Breast epithelium (tissue), 4 donors: ENCODE data around the gene EPN2. TPM values are rescaled to one million over a fixed set of nuclear protein-coding genes. Genes with fewer than 3 reads are reported as not detected.
A peak's percentile ranks its signal among the peaks of the same experiment; 100 is the strongest.

Experiments used
- DNase-seq, 2 donors: peaks; one replicate each; pipeline ENCODE4 v3.0.0-alpha.2; 2019; ENCODE audit warnings: low spot score in 2 of 2
- H3K27ac ChIP-seq, 2 donors: fragments of 200-600 bp; sonication (generic) in 1 of 2; one replicate each; pipeline ENCODE4 v1.5.1; 2016 to 2019; ENCODE audit warnings: mild to moderate bottlenecking in 1 of 2
- H3K27me3 ChIP-seq, 2 donors: fragments of 200-600 bp; sonication (generic) in 1 of 2; one replicate each; pipeline versions ENCODE4 v1.5.1 to v1.6.0; 2017 to 2019; ENCODE audit warnings: control low read depth in 1 of 2, mild to moderate bottlenecking in 1 of 2
- H3K36me3 ChIP-seq: fragments of 200-600 bp; one replicate; pipeline ENCODE4 v1.5.1; 2019
- H3K4me1 ChIP-seq, 2 donors: fragments of 200-600 bp; sonication (generic); one replicate each; pipeline ENCODE4 v1.5.1; 2016 to 2019; ENCODE audit warnings: control low read depth in 1 of 2
- H3K4me3 ChIP-seq, 3 donors: fragments of 200-600 bp; sonication (generic); 1 replicate in 2 of 3; 2 replicates in 1 of 3; pipeline ENCODE4 v1.5.1; 2016 to 2019; ENCODE audit warnings: mild to moderate bottlenecking in 3 of 3, moderate library complexity in 2 of 3
- H3K9me3 ChIP-seq, 2 donors: fragments of 200-600 bp; sonication (generic) in 1 of 2; one replicate each; pipeline ENCODE4 v1.5.1; 2016 to 2019; ENCODE audit warnings: control low read depth in 1 of 2
- POLR2A ChIP-seq: fragments of 450-650 bp; IDR thresholded peaks from one replicate; pipeline ENCODE4 v1.6.1; 2016; ENCODE audit warnings: antibody characterized with exemption, mild to moderate bottlenecking, moderate library complexity
- POLR2AphosphoS5 ChIP-seq, 3 donors: sonication (generic); formaldehyde crosslinking; IDR thresholded peaks; one replicate each; pipeline ENCODE4 v1.6.1; 2017; ENCODE audit warnings: antibody characterized with exemption in 3 of 3
- intact Hi-C: fragments of 100-400 bp; cut with DNase I; formaldehyde crosslinking; loops from one replicate; pipeline ENCODE4 v1.15.1; 2023; ENCODE audit warnings: low total_unique reads
- total RNA-seq, 3 donors: library from RNA; depleted of rRNA; stranded (reverse); fragments of >200 nt; gene quantifications; one replicate each; pipeline ENCODE4 v1.1.0, GENCODE V29; 2016
- TF ChIP-seq, protein P1 (sequence below), 3 donors: fragments of 450-650 bp; IDR thresholded peaks; one replicate each; pipeline ENCODE4 v1.5.1; 2016 to 2017; ENCODE audit warnings: antibody characterized with exemption in 3 of 3, mild to moderate bottlenecking in 3 of 3, moderate library complexity in 3 of 3

EPN2 gene
- total RNA-seq, 3 donors from 2014 or later, result 26.6 to 36.7 (median 30.6) TPM

DNA sequence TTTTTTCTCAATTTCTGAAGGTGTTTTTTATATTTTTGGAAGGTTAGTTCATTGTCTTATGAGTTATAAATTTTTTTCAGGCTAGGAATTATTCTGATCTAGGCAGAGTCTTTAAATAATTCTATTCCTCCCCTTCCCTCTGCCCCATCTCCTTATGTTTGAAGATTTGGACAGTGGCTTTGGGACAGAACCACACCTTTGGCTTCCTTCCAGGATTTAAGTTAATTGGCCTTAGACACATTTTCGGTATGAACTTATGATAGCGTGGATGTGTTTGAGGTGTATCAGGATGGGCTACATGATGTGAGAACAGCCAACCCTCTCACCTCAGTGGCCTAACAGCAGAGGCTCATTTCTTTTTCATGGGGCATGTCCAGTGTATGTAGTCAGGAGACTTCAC is 24.3 kb downstream of the EPN2 start:
- no peaks in the 10 kb centered on the region for H3K27me3 ChIP-seq
- intact Hi-C loops, result loop anchor here (5.0 kb wide), 1 partner anchor 96 kb away; no protein-coding TSS in a partner anchor
- no peaks in the 10 kb centered on the region for H3K4me1 ChIP-seq
- H3K36me3 ChIP-seq, result no peaks in the 10 kb centered on the region
- TF ChIP-seq, protein P1, sequence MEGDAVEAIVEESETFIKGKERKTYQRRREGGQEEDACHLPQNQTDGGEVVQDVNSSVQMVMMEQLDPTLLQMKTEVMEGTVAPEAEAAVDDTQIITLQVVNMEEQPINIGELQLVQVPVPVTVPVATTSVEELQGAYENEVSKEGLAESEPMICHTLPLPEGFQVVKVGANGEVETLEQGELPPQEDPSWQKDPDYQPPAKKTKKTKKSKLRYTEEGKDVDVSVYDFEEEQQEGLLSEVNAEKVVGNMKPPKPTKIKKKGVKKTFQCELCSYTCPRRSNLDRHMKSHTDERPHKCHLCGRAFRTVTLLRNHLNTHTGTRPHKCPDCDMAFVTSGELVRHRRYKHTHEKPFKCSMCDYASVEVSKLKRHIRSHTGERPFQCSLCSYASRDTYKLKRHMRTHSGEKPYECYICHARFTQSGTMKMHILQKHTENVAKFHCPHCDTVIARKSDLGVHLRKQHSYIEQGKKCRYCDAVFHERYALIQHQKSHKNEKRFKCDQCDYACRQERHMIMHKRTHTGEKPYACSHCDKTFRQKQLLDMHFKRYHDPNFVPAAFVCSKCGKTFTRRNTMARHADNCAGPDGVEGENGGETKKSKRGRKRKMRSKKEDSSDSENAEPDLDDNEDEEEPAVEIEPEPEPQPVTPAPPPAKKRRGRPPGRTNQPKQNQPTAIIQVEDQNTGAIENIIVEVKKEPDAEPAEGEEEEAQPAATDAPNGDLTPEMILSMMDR (IDR thresholded peaks at IDR 0.05), result no peak
- TF ChIP-seq POLR2AphosphoS5 (IDR thresholded peaks at IDR 0.05), result no peak
- no peak for TF ChIP-seq POLR2A
- H3K4me3 ChIP-seq, result no peak overlapping the region
- H3K27ac ChIP-seq, result no peak overlapping the region
- no peaks in the 10 kb centered on the region for H3K9me3 ChIP-seq
- DNase-seq, result no peak

- intact Hi-C loops, result loop anchor here (5.0 kb wide), 1 partner anchor 94 kb away; no protein-coding TSS in a partner anchor
- Histone ChIP-seq H3K27ac (peak overlapping the region; percentile 30 to 52), H3K27me3 (no peaks in the 10 kb centered on the region), H3K4me3 (no peak overlapping the region), H3K4me1 (no peaks in the 10 kb centered on the region), H3K36me3 (no peaks in the 10 kb centered on the region), H3K9me3 (no peaks in the 10 kb centered on the region)
- TF ChIP-seq, protein P1 (IDR thresholded peaks at IDR 0.05), result no peak
- TF ChIP-seq POLR2AphosphoS5 (IDR thresholded peaks at IDR 0.05) (no peak), POLR2A (no peak)
- no peak for DNase-seq
Observed at GRCh38 chr17:19262650-19263631, 25.8 kb downstream of the EPN2 start.

- Histone ChIP-seq H3K36me3 (no peaks in the 10 kb centered on the region), H3K9me3 (no peaks in the 10 kb centered on the region), H3K27ac (peak overlapping the region in 1 of 2 donors; percentile 52), H3K4me3 (no peak overlapping the region), H3K27me3 (no peaks in the 10 kb centered on the region), H3K4me1 (peaks cover 0 to 7% of the 10 kb centered on the region in 2 donors)
- intact Hi-C loops, result loop anchor here (5.0 kb wide), 1 partner anchor 94 kb away; no protein-coding TSS in a partner anchor
- peak in 1 of 3 donors; percentile 13 for TF ChIP-seq POLR2AphosphoS5 (IDR thresholded peaks at IDR 0.05)
- TF ChIP-seq, protein P1 (IDR thresholded peaks at IDR 0.05), result no peak
- no peak for DNase-seq
Observed at GRCh38 chr17:19263641-19264051, 26.5 kb downstream of the EPN2 start.

DNA sequence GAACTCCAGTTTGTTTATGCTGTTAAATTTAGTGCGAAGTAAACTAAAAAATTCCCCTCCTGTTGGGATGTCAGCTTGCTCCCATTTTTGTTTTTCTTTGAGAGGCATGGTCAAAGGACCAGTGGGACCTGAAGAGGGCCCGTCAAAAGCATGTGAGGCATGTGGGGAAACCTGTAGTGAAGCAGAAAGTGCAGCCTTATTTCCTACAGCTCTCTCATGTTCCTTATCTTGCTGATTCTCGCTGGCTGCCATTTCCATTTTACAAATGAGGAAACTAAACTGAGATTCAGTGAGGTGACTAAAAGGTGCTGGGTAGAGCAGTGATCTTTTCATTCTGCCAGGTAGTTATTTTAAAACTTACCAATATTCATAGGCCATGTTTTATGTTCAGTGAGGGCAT is 27.1 kb downstream of the EPN2 start:
- Histone ChIP-seq H3K4me1 (peaks cover 0 to 13% of the 10 kb centered on the region in 2 donors), H3K4me3 (no peak overlapping the region), H3K9me3 (no peaks in the 10 kb centered on the region), H3K36me3 (no peaks in the 10 kb centered on the region), H3K27ac (peak overlapping the region in 1 of 2 donors; percentile 39), H3K27me3 (no peaks in the 10 kb centered on the region)
- TF ChIP-seq, protein P1 (IDR thresholded peaks at IDR 0.05), result no peak
- TF ChIP-seq POLR2AphosphoS5 (IDR thresholded peaks at IDR 0.05), result no peak
- no peak for DNase-seq
- intact Hi-C loops, result loop anchor here (5.0 kb wide), 1 partner anchor 93 kb away; no protein-coding TSS in a partner anchor

- H3K27ac ChIP-seq, result peak overlapping the region in 1 of 2 donors; percentile 39
- intact Hi-C loops, result loop anchor here (5.0 kb wide), 1 partner anchor 93 kb away; no protein-coding TSS in a partner anchor
- TF ChIP-seq POLR2A (no peak), POLR2AphosphoS5 (IDR thresholded peaks at IDR 0.05) (no peak)
- TF ChIP-seq, protein P1 (IDR thresholded peaks at IDR 0.05), result no peak
- no peaks in the 10 kb centered on the region for H3K36me3 ChIP-seq
- no peak overlapping the region for H3K4me3 ChIP-seq
- H3K4me1 ChIP-seq, result peaks cover 0 to 17% of the 10 kb centered on the region in 2 donors
- DNase-seq, result no peak
- no peaks in the 10 kb centered on the region for H3K27me3 ChIP-seq
- H3K9me3 ChIP-seq, result no peaks in the 10 kb centered on the region
Observed at GRCh38 chr17:19264681-19265080, 27.5 kb downstream of the EPN2 start.
